HCT116 (cell line): Measurements from ENCODE around the gene HK1. TPM values are rescaled to one million over a fixed set of nuclear protein-coding genes. Genes with fewer than 3 reads are reported as not detected.

Source experiments
- ATAC-seq: fragments of 200-7000 bp; cut with Tn5 transposase; 2 replicates; pipeline ENCODE4 v1.9.1; 2020; ENCODE audit warnings: mild to moderate bottlenecking, moderate library complexity
- BruUV-seq: library from RNA; stranded (reverse); fragments of 400-500 nt; replicated peaks from 2 replicates; lab custom pipeline; 2021; lab: Mats Ljungman, UMichigan
- CTCF ChIA-PET: fragments of 300-600 bp; sonication (Branson Sonifier 250); formaldehyde crosslinking; loops from one replicate; lab custom pipeline; 2021; ENCODE audit warnings: antibody characterized with exemption; lab: Charles Lee
- POLR2A ChIA-PET: fragments of 300-600, 350-600 bp; sonication (Branson Sonifier 250); formaldehyde crosslinking; loops from one replicate; lab custom pipeline; 2021; ENCODE audit warnings: antibody characterized with exemption; lab: Charles Lee
- RAD21 ChIA-PET, 2 experiments: fragments of 300-600 bp; sonication (Branson Sonifier 250); formaldehyde crosslinking; loops; one replicate each; lab custom pipeline; 2023; ENCODE audit warnings: low total read pairs in 2 of 2; ENCODE audit not compliant: uncharacterized antibody in 2 of 2, unreplicated experiment in 2 of 2, low non-redundant PET in 1 of 2; lab: Charles Lee
- DNase-seq: peaks from one replicate; pipeline ENCODE4 v3.0.0-alpha.2; 2010; ENCODE audit warnings: low read depth, low spot score
- H2AFZ ChIP-seq: fragments of 200-600 bp; shearing (Covaris generic), sonication (generic); 2 replicates; pipeline ENCODE4 v1.6.1; 2017; ENCODE audit warnings: low read depth, mixed run types, mixed read lengths, antibody characterized with exemption, low read length; ENCODE audit not compliant: poor library complexity, severe bottlenecking
- H3K27ac ChIP-seq: 2 replicates; pipeline ENCODE4 v1.5.1; 2012; ENCODE audit warnings: low read depth, low read length
- H3K27me3 ChIP-seq: fragments of 200-600 bp; sonication (generic); 2 replicates; pipeline ENCODE4 v1.6.1; 2016; ENCODE audit warnings: mixed run types, low read length, mixed read lengths; ENCODE audit not compliant: insufficient read depth
- H3K36me3 ChIP-seq, 2 experiments: fragments of 200-500 bp in 1 of 2; fragments of 200-600 bp in 1 of 2; sonication (Bioruptor generic) in 1 of 2; sonication (generic) in 1 of 2; 2 replicates each; pipeline versions ENCODE4 v1.5.1 to v1.6.1; 2014 to 2016; ENCODE audit warnings: low read length in 2 of 2, inconsistent platforms in 1 of 2, mixed read lengths in 1 of 2, mixed run types in 1 of 2; ENCODE audit not compliant: insufficient read depth in 2 of 2, control insufficient read depth in 1 of 2
- H3K4me1 ChIP-seq, 2 experiments: fragments of 200-600 bp in 1 of 2; sonication (generic) in 1 of 2; 2 replicates each; pipeline versions ENCODE4 v1.5.1 to v1.6.1; 2012 to 2017; ENCODE audit warnings: low read length in 2 of 2, inconsistent platforms in 1 of 2, mild to moderate bottlenecking in 1 of 2, mixed read lengths in 1 of 2, mixed run types in 1 of 2, moderate library complexity in 1 of 2; ENCODE audit not compliant: insufficient read depth in 2 of 2, control insufficient read depth in 1 of 2
- H3K4me2 ChIP-seq: fragments of 200-600 bp; sonication (generic); 2 replicates; pipeline ENCODE4 v1.6.1; 2017; ENCODE audit warnings: mixed run types, low read length, mixed read lengths
- H3K4me3 ChIP-seq, 2 experiments: fragments of 200-600 bp in 1 of 2; sonication (generic) in 1 of 2; replicated peaks in 1 of 2; 2 replicates each; pipeline ENCODE4 v1.5.1; 2011 to 2016; ENCODE audit warnings: low read length in 2 of 2, control low read depth in 1 of 2, low read depth in 1 of 2, mild to moderate bottlenecking in 1 of 2, mixed read lengths in 1 of 2, mixed run types in 1 of 2
- H3K79me2 ChIP-seq: fragments of 200-600 bp; sonication (generic); 2 replicates; pipeline ENCODE4 v1.6.1; 2017; ENCODE audit warnings: mild to moderate bottlenecking, mixed run types, low read length, moderate library complexity, mixed read lengths; ENCODE audit not compliant: insufficient read depth
- H3K9ac ChIP-seq: fragments of 200-600 bp; sonication (generic); 2 replicates; pipeline ENCODE4 v1.6.1; 2016; ENCODE audit warnings: low read length, mixed read lengths
- H3K9me2 ChIP-seq: fragments of 200-600 bp; sonication (generic), shearing (Covaris generic); 2 replicates; pipeline ENCODE4 v1.6.1; 2017; ENCODE audit warnings: mixed run types, mild to moderate bottlenecking, moderate library complexity; ENCODE audit not compliant: insufficient read depth
- H3K9me3 ChIP-seq, 2 experiments: fragments of 200-500 bp in 1 of 2; fragments of 200-600 bp in 1 of 2; sonication (Bioruptor generic) in 1 of 2; sonication (generic) in 1 of 2; 2 replicates each; pipeline ENCODE4 v1.6.1; 2014 to 2017; ENCODE audit warnings: low read length in 2 of 2, mixed read lengths in 2 of 2, inconsistent platforms in 1 of 2, low read depth in 1 of 2, mild to moderate bottlenecking in 1 of 2, mixed run types in 1 of 2, moderate library complexity in 1 of 2; ENCODE audit not compliant: control insufficient read depth in 1 of 2, insufficient read depth in 1 of 2
- H4K20me1 ChIP-seq: fragments of 200-600 bp; sonication (generic), shearing (Covaris generic); 2 replicates; pipeline ENCODE4 v1.6.1; 2017; ENCODE audit warnings: mixed run types, mild to moderate bottlenecking, moderate library complexity; ENCODE audit not compliant: insufficient read depth
- ATF3 ChIP-seq: IDR thresholded peaks from 2 replicates; pipeline ENCODE4 v1.6.1; 2012
- CEBPB ChIP-seq: IDR thresholded peaks from 2 replicates; pipeline ENCODE4 v1.6.1; 2012; ENCODE audit warnings: low read depth
- CTCF ChIP-seq, 3 experiments: fragments of 200-600 bp in 1 of 3; sonication (generic) in 1 of 3; IDR thresholded peaks in 2 of 3; conservative IDR thresholded peaks in 1 of 3; 2 replicates each; pipeline ENCODE4 v1.5.1; 2012 to 2017; ENCODE audit warnings: low read depth in 2 of 3, low read length in 2 of 3, antibody characterized with exemption in 1 of 3, borderline replicate concordance in 1 of 3, control low read depth in 1 of 3, mild to moderate bottlenecking in 1 of 3, mixed read lengths in 1 of 3, mixed run types in 1 of 3, moderate library complexity in 1 of 3; ENCODE audit not compliant: insufficient read depth in 1 of 3
- EGR1 ChIP-seq: IDR thresholded peaks from 2 replicates; pipeline ENCODE4 v1.6.1; 2012; ENCODE audit warnings: low read depth
- ELF1 ChIP-seq: IDR thresholded peaks from 2 replicates; pipeline ENCODE4 v1.6.1; 2012; ENCODE audit warnings: low read depth, borderline replicate concordance
- FOSL1 ChIP-seq: IDR thresholded peaks from 2 replicates; pipeline ENCODE4 v1.6.1; 2012; ENCODE audit warnings: low read depth
- JUND ChIP-seq: IDR thresholded peaks from 2 replicates; pipeline ENCODE4 v1.6.1; 2012
- MAX ChIP-seq: IDR thresholded peaks from 2 replicates; pipeline ENCODE4 v1.6.1; 2012
- POLR2A ChIP-seq: IDR thresholded peaks from 2 replicates; pipeline ENCODE4 v1.7.0; 2011; ENCODE audit warnings: borderline replicate concordance; ENCODE audit not compliant: insufficient read depth, insufficient read length; ENCODE audit errors: extremely low read depth
- POLR2AphosphoS5 ChIP-seq: IDR thresholded peaks from 2 replicates; pipeline ENCODE4 v1.6.1; 2011; ENCODE audit warnings: mild to moderate bottlenecking, low read depth, low read length, moderate library complexity
- RAD21 ChIP-seq: IDR thresholded peaks from 2 replicates; pipeline ENCODE4 v1.6.1; 2012; ENCODE audit warnings: low read depth, mild to moderate bottlenecking
- REST ChIP-seq: IDR thresholded peaks from 2 replicates; pipeline ENCODE4 v1.6.1; 2012; ENCODE audit warnings: low read depth
- SIN3A ChIP-seq: IDR thresholded peaks from 2 replicates; pipeline ENCODE4 v1.6.1; 2012; ENCODE audit warnings: low read depth
- SP1 ChIP-seq: IDR thresholded peaks from 2 replicates; pipeline ENCODE4 v1.6.1; 2012; ENCODE audit warnings: low read depth
- SRF ChIP-seq: IDR thresholded peaks from 2 replicates; pipeline ENCODE4 v1.6.1; 2012; ENCODE audit warnings: low read depth
- YY1 ChIP-seq: IDR thresholded peaks from 2 replicates; pipeline ENCODE4 v1.6.1; 2011; ENCODE audit warnings: low read length, low read depth, moderate library complexity, mild to moderate bottlenecking; ENCODE audit not compliant: insufficient replicate concordance; ENCODE audit errors: extremely low read depth
- ZBTB33 ChIP-seq: IDR thresholded peaks from 2 replicates; pipeline ENCODE4 v1.6.1; 2011; ENCODE audit warnings: mild to moderate bottlenecking, low read length, moderate library complexity; ENCODE audit not compliant: insufficient replicate concordance; ENCODE audit errors: extremely low read depth
- ZFX ChIP-seq: fragments of 450-650 bp; IDR thresholded peaks from 2 replicates; pipeline ENCODE4 v1.6.1; 2017
- ZNF274 ChIP-seq: fragments of 200-500 bp; sonication (Bioruptor generic); IDR thresholded peaks from 2 replicates; pipeline ENCODE4 v1.6.1; 2014; ENCODE audit warnings: mild to moderate bottlenecking, low read depth, low read length, inconsistent platforms
- intact Hi-C: fragments of 100-400 bp; cut with micrococcal nuclease; formaldehyde crosslinking; loops from 2 replicates; pipeline ENCODE4 v1.10.0; 2022
- total RNA-seq: library from RNA; stranded (reverse); gene quantifications from one replicate; pipeline ENCODE4 v1.2.1, GENCODE V29; 2021; ENCODE audit not compliant: unreplicated experiment

Gene HK1
- total RNA-seq, 1 experiment from 2014 or later = 50.3 TPM

- Histone ChIP-seq H3K27me3 (no peaks in the 10 kb centered on the region), H3K9me3 (no peaks in the 10 kb centered on the region), H2AFZ (no peak overlapping the region), H3K4me2 (peak overlapping the region; percentile 98), H3K4me3 (peak overlapping the region; percentile 93 to 96), H3K4me1 (peaks cover 18 to 35% of the 10 kb centered on the region in 2 experiments), H3K36me3 (no peaks in the 10 kb centered on the region), H3K79me2 (peaks cover 43% of the 10 kb centered on the region), H3K9ac (peak overlapping the region; percentile 75), H4K20me1 (no peaks in the 10 kb centered on the region), H3K9me2 (no peaks in the 10 kb centered on the region), H3K27ac (peak overlapping the region; percentile 78)
- CTCF ChIA-PET = no interaction called here
- POLR2A ChIA-PET = no interaction called here
- no peak for ATAC-seq
- intact Hi-C loops = no loop called here
- no peak for TF ChIP-seq POLR2A
- no peak for TF ChIP-seq CEBPB
- TF ChIP-seq SRF = no peak
- TF ChIP-seq CTCF (IDR thresholded peaks at IDR 0.05 in 2 of 3, conservative IDR thresholded peaks at IDR 0.05 in 1 of 3; ENCODE audit: borderline replicate concordance in 1 of 3, insufficient read depth in 1 of 3, low read depth in 2 of 3, low read length in 2 of 3) = no peak
- no peak for TF ChIP-seq MAX
- no peak for TF ChIP-seq SIN3A
- TF ChIP-seq ATF3 = no peak
- no peak for TF ChIP-seq ZFX
- TF ChIP-seq SP1 = no peak
- no peak for TF ChIP-seq YY1
- TF ChIP-seq ZNF274 = no peak
- TF ChIP-seq JUND = no peak
- TF ChIP-seq FOSL1 = no peak
- TF ChIP-seq RAD21 = no peak
- TF ChIP-seq ELF1 = no peak
- no peak for TF ChIP-seq ZBTB33
- TF ChIP-seq POLR2AphosphoS5 = no peak
- TF ChIP-seq REST = no peak
- no peak for TF ChIP-seq EGR1
- no peak for DNase-seq
- BruUV-seq = no TSS peak
- RAD21 ChIA-PET = no interaction called here
Measured at GRCh38 chr10:69319841-69320316, 41.6 kb downstream of the HK1 start.
